CD4-positive, alpha-beta memory T cell (primary cell): ENCODE results near the gene ARMC2. TPM values are rescaled to one million over a fixed set of nuclear protein-coding genes. Genes with fewer than 3 reads are reported as not detected.
"Not testable (repeated sequence)": the region's sequence is repeated elsewhere in the genome, so short reads cannot be mapped to it uniquely, and the experiment has no call there.

ENCODE experiments used
- CTCF ChIA-PET: fragments of 350-600 bp; sonication (Branson Sonifier 250); formaldehyde crosslinking; loops from one replicate; lab custom pipeline; 2021; ENCODE audit warnings: inconsistent platforms; ENCODE audit not compliant: partially characterized antibody; lab: Charles Lee
- POLR2A ChIA-PET: fragments of 350-600 bp; sonication (Branson Sonifier 250); formaldehyde crosslinking; loops from one replicate; lab custom pipeline; 2021; ENCODE audit not compliant: partially characterized antibody; lab: Charles Lee
- DNase-seq, 5 donors: peaks; one replicate each; pipeline versions ENCODE4 v3.0.0 to v3.0.0-alpha.2; 2020 to 2022; ENCODE audit warnings: mixed read lengths in 1 of 5
- H3K27ac ChIP-seq: one replicate; pipeline ENCODE4 v1.7.0; 2013; ENCODE audit warnings: low read depth, low read length
- H3K27me3 ChIP-seq: 2 replicates; pipeline ENCODE4 v1.7.0; 2013; ENCODE audit warnings: mild to moderate bottlenecking, low read length, moderate library complexity; ENCODE audit not compliant: insufficient read depth
- H3K36me3 ChIP-seq: 2 replicates; pipeline ENCODE4 v1.7.0; 2013; ENCODE audit warnings: mild to moderate bottlenecking, low read length, moderate library complexity; ENCODE audit not compliant: insufficient read depth
- H3K4me1 ChIP-seq: 2 replicates; pipeline ENCODE4 v1.7.0; 2013; ENCODE audit warnings: mild to moderate bottlenecking, low read length, moderate library complexity; ENCODE audit not compliant: insufficient read depth
- H3K4me3 ChIP-seq, 2 donors: one replicate each; pipeline ENCODE4 v1.7.0; 2013; ENCODE audit warnings: low read length in 2 of 2, mild to moderate bottlenecking in 1 of 2
- H3K9me3 ChIP-seq, 2 donors: one replicate each; pipeline ENCODE4 v1.7.0; 2013; ENCODE audit warnings: low read length in 2 of 2, control low read depth in 1 of 2; ENCODE audit not compliant: control insufficient read depth in 1 of 2
- H3K27ac Mint-ChIP-seq, 7 donors: one replicate each; pipeline ENCODE4 v1.8.0; 2020 to 2021; ENCODE audit warnings: mixed read lengths in 7 of 7, mild to moderate bottlenecking in 6 of 7, inconsistent platforms in 3 of 7, moderate library complexity in 3 of 7
- H3K27me3 Mint-ChIP-seq, 2 donors: one replicate each; pipeline ENCODE4 v1.8.0; 2020 to 2021; ENCODE audit warnings: mixed read lengths in 2 of 2
- H3K36me3 Mint-ChIP-seq, 2 donors: one replicate each; pipeline ENCODE4 v1.8.0; 2020 to 2021; ENCODE audit warnings: mixed read lengths in 2 of 2, inconsistent platforms in 1 of 2, mild to moderate bottlenecking in 1 of 2
- H3K4me1 Mint-ChIP-seq, 4 donors: one replicate each; pipeline ENCODE4 v1.8.0; 2020 to 2021; ENCODE audit warnings: mixed read lengths in 4 of 4, mild to moderate bottlenecking in 1 of 4
- H3K4me3 Mint-ChIP-seq, 8 donors: one replicate each; pipeline ENCODE4 v1.8.0; 2020 to 2021; ENCODE audit warnings: mixed read lengths in 8 of 8, mild to moderate bottlenecking in 7 of 8, moderate library complexity in 6 of 8, inconsistent platforms in 3 of 8
- H3K9me3 Mint-ChIP-seq, 8 donors: one replicate each; pipeline ENCODE4 v1.8.0; 2020 to 2021; ENCODE audit warnings: mixed read lengths in 8 of 8, mild to moderate bottlenecking in 5 of 8, inconsistent platforms in 3 of 8, moderate library complexity in 1 of 8
- intact Hi-C: fragments of 100-400 bp; cut with micrococcal nuclease; formaldehyde crosslinking; loops from one replicate; pipeline ENCODE4 v1.15.1; 2023
- polyA plus RNA-seq, 2 donors: library from polyadenylated mRNA; unstranded; fragments of 300-500 nt; fragmentation: Illumina TruSeq; gene quantifications; one replicate each; pipeline ENCODE4 v1.2.3, GENCODE V29; 2021
- total RNA-seq, 2 experiments: library from RNA; stranded (reverse); gene quantifications; one replicate each; pipeline ENCODE4 v1.2.3, GENCODE V29; 2021

The ARMC2 gene
- total and polyA plus RNA-seq, 4 experiments from 2014 or later: 3.2 to 11.2 (median 7.0) TPM

DNA sequence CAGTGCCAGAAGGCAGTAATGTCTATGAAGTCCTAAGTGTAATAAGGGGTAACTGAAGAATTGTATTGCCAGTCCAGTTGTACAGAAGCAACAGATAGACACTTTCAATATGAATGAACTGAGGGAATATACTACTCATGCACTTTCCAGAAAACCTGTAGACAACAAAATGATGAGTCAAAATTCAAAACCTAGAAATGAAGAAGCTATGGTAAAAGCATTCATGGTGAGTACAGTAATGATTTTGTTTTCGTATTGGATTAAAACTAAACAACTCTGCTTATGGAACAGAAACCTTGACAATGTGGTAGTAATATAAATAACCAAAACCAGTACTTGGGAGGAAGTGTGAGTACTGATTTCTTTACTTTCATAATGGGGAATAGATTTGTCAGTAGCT is 35.0 kb downstream of the ARMC2 start:
- CTCF ChIA-PET: interaction anchor here (1.6 to 2.1 kb wide), 2 partner anchors 10 to 47 kb away, joined by 3 to 10 read pairs; no protein-coding TSS in a partner anchor
- Histone ChIP-seq H3K36me3 (no peaks in the 10 kb centered on the region), H3K27ac (no peak overlapping the region), H3K27me3 (no peaks in the 10 kb centered on the region), H3K4me3 (no peak overlapping the region), H3K9me3 (peaks cover 0 to 5% of the 10 kb centered on the region in 2 donors), H3K4me1 (no peaks in the 10 kb centered on the region)
- Mint-ChIP-seq H3K4me1 (peaks cover 0 to 4% (median 0%) of the 10 kb centered on the region in 4 donors), H3K4me3 (no peak overlapping the region), H3K27me3 (no peaks in the 10 kb centered on the region), H3K27ac (no peak overlapping the region), H3K9me3 (peaks cover 0 to 10% (median 7%) of the 10 kb centered on the region in 8 donors), H3K36me3 (peaks cover 16 to 57% of the 10 kb centered on the region in 2 donors)
- intact Hi-C loops: no loop called here
- POLR2A ChIA-PET: interaction anchor here (1.5 kb wide), 1 partner anchor 10 kb away, joined by 6 read pairs; no protein-coding TSS in a partner anchor
- DNase-seq: no peak

DNA sequence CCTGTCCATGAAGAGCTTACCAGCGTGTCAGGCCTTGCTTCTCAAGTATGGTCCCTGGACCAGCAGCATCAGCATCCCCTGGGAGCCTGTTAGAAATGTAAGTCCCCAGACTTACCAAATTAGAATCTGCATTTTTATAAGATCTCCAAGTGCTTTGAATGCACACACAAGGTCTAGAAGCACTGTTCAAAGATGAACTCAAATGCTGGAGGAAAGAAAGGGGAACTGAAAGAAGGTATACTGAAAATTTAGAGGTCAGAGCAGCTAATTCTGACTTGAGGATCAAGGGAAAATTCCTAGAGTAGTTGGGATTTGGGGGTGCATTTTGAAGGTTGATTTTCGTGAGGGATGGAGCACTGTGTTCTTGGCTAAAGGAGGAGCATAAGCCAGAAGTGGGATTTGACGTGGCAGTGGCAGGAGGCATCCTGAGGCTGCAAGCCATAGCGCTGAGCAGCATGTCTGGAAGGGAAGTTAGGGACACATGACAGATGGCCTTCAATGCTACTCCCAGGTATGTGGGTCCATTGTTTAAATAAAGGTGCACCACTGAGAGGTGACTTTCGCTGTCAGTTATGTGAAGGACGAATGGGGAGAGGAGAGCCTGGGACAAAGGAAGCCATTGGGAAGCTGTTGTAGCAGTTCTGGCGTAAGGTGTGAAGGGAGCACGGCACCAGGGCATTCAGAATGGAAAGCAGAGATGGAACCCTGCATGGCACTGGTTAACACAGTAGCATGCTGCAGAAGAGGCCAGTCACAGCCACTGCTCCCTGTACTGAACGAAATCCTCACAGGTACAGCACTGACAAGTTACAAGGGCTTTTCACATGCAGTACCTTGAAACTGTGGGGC is 36.2 kb downstream of the ARMC2 start:
- Histone ChIP-seq H3K9me3 (peaks cover 0 to 5% of the 10 kb centered on the region in 2 donors), H3K27me3 (no peaks in the 10 kb centered on the region), H3K4me3 (no peak overlapping the region), H3K36me3 (no peaks in the 10 kb centered on the region), H3K4me1 (no peaks in the 10 kb centered on the region), H3K27ac (no peak overlapping the region)
- ChIA-PET CTCF (interaction anchor here (1.2 to 1.3 kb wide), 2 partner anchors 9 to 343 kb away, joined by 3 to 5 read pairs; no protein-coding TSS in a partner anchor), POLR2A (no interaction called here)
- Mint-ChIP-seq H3K36me3 (peaks cover 7 to 44% of the 10 kb centered on the region in 2 donors), H3K4me3 (no peak overlapping the region), H3K27ac (peak overlapping the region in 2 of 7 donors; percentile 30 to 61), H3K9me3 (peaks cover 0 to 10% (median 6%) of the 10 kb centered on the region in 8 donors), H3K27me3 (no peaks in the 10 kb centered on the region), H3K4me1 (peaks cover 0 to 3% (median 1%) of the 10 kb centered on the region in 4 donors)
- no peak for DNase-seq
- intact Hi-C loops: no loop called here

DNA sequence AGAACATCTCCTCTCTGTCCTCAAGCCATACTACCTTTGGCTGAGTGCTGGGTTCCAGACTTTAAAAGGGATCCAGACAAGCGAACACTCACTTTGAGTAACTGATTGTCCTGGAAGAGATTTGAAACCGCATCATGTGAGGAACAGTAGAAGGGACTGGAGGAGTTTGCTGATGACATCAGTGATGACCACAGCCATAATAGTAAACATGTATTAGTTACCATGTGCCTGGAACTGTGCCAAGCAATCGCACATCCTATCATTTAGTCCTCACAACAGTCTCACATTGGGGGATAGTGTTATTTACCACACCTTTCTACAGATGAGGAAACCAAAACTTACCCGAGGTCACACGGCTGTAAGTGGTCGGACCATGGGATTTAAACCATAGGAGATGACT is 39.8 kb downstream of the ARMC2 start:
- Mint-ChIP-seq H3K4me1 (peaks cover 0 to 2% (median under 1%) of the 10 kb centered on the region in 4 donors), H3K9me3 (peaks cover 0 to 3% (median 0%) of the 10 kb centered on the region in 8 donors)
- POLR2A ChIA-PET: no interaction called here

DNA sequence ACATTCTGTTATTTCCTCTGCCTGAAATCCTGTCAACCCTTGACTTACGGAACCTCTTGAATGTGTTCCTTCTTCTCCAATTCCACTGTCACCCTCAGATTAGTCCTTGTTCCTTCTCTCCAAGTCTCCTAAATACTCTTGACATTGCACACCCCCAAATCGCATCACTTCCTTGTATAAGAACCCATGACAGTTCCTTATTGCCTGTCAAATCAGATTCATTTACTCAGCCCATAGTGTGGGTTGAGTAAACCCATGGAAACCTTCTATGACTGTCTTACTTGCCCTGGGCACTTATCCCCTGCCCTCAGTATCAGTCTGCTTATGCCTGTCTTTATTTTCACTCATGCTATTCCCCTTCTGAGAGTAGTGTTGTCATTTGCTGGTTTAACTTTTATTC is 40.5 kb downstream of the ARMC2 start:
- H3K9me3 Mint-ChIP-seq: peaks cover 0 to 3% (median 0%) of the 10 kb centered on the region in 8 donors
- H3K36me3 ChIP-seq: no peaks in the 10 kb centered on the region
- H3K4me3 ChIP-seq: no peak overlapping the region
- no peaks in the 10 kb centered on the region for H3K9me3 ChIP-seq
- CTCF ChIA-PET: no interaction called here
- peaks cover 3% of the 10 kb centered on the region for H3K4me1 ChIP-seq
- H3K27ac Mint-ChIP-seq: no peak overlapping the region
- H3K4me3 Mint-ChIP-seq: no peak overlapping the region
- POLR2A ChIA-PET: no interaction called here
- H3K36me3 Mint-ChIP-seq: peaks cover 0 to 7% of the 10 kb centered on the region in 2 donors
- no peaks in the 10 kb centered on the region for H3K27me3 ChIP-seq
- no peak for DNase-seq
- peaks cover 6 to 8% (median 7%) of the 10 kb centered on the region in 4 donors for H3K4me1 Mint-ChIP-seq
- no peaks in the 10 kb centered on the region for H3K27me3 Mint-ChIP-seq
- H3K27ac ChIP-seq: no peak overlapping the region
- intact Hi-C loops: no loop called here

More for the DNA sequence above, 39.8 kb downstream of the ARMC2 start:
- CTCF ChIA-PET: no interaction called here
- intact Hi-C loops: no loop called here
- Mint-ChIP-seq H3K27ac (no peak overlapping the region), H3K27me3 (no peaks in the 10 kb centered on the region), H3K4me3 (no peak overlapping the region), H3K36me3 (peaks cover 0 to 12% of the 10 kb centered on the region in 2 donors)
- Histone ChIP-seq H3K36me3 (no peaks in the 10 kb centered on the region), H3K4me3 (no peak overlapping the region), H3K4me1 (no peaks in the 10 kb centered on the region), H3K9me3 (no peaks in the 10 kb centered on the region), H3K27me3 (no peaks in the 10 kb centered on the region), H3K27ac (no peak overlapping the region)
- no peak for DNase-seq

DNA sequence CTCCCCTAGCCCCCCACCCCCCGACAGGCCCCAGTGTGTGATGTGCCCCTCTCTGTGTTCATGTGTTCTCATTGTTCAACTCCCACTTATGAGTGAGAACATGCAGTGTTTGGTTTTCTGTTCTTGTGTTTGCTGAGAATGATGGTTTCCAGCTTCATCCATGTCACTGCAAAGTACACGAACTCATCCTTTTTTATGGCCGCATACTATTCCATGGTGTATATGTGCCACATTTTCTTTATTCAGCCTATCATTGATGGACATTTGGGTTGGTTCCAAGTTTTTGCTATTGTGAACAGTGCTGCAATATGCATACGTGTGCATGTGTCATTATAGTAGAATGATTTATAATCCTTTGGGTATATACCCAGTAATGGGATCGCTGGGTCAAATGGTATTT is 42.7 kb downstream of the ARMC2 start:
- H3K4me3 ChIP-seq, DNase-seq, H3K27me3 ChIP-seq, H3K27me3 Mint-ChIP-seq, H3K4me3 Mint-ChIP-seq, intact Hi-C loops, H3K36me3 Mint-ChIP-seq, H3K27ac Mint-ChIP-seq, H3K27ac ChIP-seq, POLR2A ChIA-PET, H3K9me3 Mint-ChIP-seq, H3K9me3 ChIP-seq, H3K36me3 ChIP-seq: not testable (repeated sequence)
- H3K4me1 Mint-ChIP-seq: peaks cover 10 to 19% (median 13%) of the 10 kb centered on the region in 4 donors
- CTCF ChIA-PET: interaction anchor here (0.9 to 1.5 kb wide), 4 partner anchors 9 to 350 kb away, joined by 3 to 4 read pairs (median 3); no protein-coding TSS in a partner anchor
- H3K4me1 ChIP-seq: peaks cover 19% of the 10 kb centered on the region

DNA sequence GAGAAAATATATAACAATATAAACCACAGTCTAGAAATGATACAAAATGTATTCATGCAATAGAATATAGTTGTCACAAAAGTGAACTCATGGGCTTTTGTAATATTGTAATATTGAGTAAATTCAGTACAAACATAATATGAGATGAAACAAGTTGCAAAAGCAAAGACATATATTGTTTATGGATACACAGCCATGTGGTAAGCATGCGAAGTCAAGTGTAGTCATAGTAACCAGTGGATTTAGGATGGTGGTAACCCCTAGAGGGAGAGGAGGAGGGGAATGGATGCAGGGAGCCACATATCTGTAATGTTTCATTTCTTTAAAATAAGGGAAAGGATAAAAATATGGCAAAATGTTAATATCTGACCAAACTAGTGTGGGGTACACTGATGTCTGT is 47.3 kb downstream of the ARMC2 start:
- Histone ChIP-seq H3K4me3 (no peak overlapping the region), H3K27ac (peak overlapping the region; percentile 27), H3K27me3 (no peaks in the 10 kb centered on the region), H3K36me3 (no peaks in the 10 kb centered on the region), H3K4me1 (peaks cover 54% of the 10 kb centered on the region), H3K9me3 (no peaks in the 10 kb centered on the region)
- peak overlapping the region in 7 of 8 donors; percentile 26 to 67 (median 47) for H3K4me3 Mint-ChIP-seq
- intact Hi-C loops: loop anchor here (5.0 kb wide), 2 partner anchors 48 to 338 kb away; partner anchors contain the start of gene ARMC2
- CTCF ChIA-PET: interaction anchor here (0.8 to 3.5 kb wide), 5 partner anchors 21 to 354 kb away, joined by 3 to 58 read pairs (median 17); no protein-coding TSS in a partner anchor
- peaks cover 0 to 3% (median 0%) of the 10 kb centered on the region in 8 donors for H3K9me3 Mint-ChIP-seq
- H3K27me3 Mint-ChIP-seq: no peaks in the 10 kb centered on the region
- peak in 2 of 5 donors; percentile 14 to 27 for DNase-seq
- no peaks in the 10 kb centered on the region for H3K36me3 Mint-ChIP-seq
- H3K4me1 Mint-ChIP-seq: peaks cover 23 to 49% (median 34%) of the 10 kb centered on the region in 4 donors
- H3K27ac Mint-ChIP-seq: peak overlapping the region; percentile 22 to 95 (median 90)
- POLR2A ChIA-PET: interaction anchor here (0.8 to 1.0 kb wide), 5 partner anchors 20 to 336 kb away, joined by 3 to 6 read pairs (median 4); no protein-coding TSS in a partner anchor
